ENCODE measurements around the gene DNAH8. TPM values are rescaled to one million over a fixed set of nuclear protein-coding genes. Genes with fewer than 3 reads are reported as not detected.
"Not testable (repeated sequence)": the region's sequence is repeated elsewhere in the genome, so short reads cannot be mapped to it uniquely, and the experiment has no call there.

The DNAH8 gene
- total RNA-seq, 1 experiment from 2014 or later, result not detected

DNA sequence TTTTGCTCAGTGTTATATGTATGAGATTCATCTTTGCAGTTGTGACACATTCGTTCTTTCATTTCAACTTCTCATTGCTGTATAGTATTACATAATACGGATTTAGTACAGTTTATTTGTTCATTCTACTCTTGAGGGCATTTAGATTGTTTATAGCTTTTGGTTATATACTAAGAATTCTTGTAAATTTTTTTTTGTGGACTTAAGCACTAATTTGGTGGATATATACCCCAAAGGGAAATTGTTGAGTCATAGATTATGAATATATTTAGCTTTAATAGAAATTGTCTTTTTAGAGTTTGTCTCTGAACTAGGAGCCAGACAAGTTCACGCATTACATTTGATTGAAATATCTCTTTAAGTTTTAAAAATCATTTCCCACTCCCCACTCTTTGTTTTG, 79.6 kb downstream of the DNAH8 start:
- TF ChIP-seq, protein P1, sequence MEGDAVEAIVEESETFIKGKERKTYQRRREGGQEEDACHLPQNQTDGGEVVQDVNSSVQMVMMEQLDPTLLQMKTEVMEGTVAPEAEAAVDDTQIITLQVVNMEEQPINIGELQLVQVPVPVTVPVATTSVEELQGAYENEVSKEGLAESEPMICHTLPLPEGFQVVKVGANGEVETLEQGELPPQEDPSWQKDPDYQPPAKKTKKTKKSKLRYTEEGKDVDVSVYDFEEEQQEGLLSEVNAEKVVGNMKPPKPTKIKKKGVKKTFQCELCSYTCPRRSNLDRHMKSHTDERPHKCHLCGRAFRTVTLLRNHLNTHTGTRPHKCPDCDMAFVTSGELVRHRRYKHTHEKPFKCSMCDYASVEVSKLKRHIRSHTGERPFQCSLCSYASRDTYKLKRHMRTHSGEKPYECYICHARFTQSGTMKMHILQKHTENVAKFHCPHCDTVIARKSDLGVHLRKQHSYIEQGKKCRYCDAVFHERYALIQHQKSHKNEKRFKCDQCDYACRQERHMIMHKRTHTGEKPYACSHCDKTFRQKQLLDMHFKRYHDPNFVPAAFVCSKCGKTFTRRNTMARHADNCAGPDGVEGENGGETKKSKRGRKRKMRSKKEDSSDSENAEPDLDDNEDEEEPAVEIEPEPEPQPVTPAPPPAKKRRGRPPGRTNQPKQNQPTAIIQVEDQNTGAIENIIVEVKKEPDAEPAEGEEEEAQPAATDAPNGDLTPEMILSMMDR (conservative IDR thresholded peaks at IDR 0.05), result no peak
- no peak for TF ChIP-seq EZH2 (IDR thresholded peaks at IDR 0.05; ENCODE audit: low read depth)
- Histone ChIP-seq H3F3A (ENCODE audit: insufficient read depth, low read depth) (no peaks in the 10 kb centered on the region), H3K27ac (no peak overlapping the region), H3K27me3 (ENCODE audit: insufficient read depth, low read depth) (no peaks in the 10 kb centered on the region), H3K4me3 (no peak overlapping the region), H3K36me3 (ENCODE audit: low read depth) (no peaks in the 10 kb centered on the region), H3K79me2 (ENCODE audit: low read depth) (no peaks in the 10 kb centered on the region), H4K20me1 (ENCODE audit: insufficient read depth) (no peaks in the 10 kb centered on the region), H2AFZ (no peak overlapping the region), H3K4me1 (replicated peaks; ENCODE audit: insufficient read depth) (peaks cover 8% of the 10 kb centered on the region), H3K9me2 (ENCODE audit: insufficient read depth) (no peaks in the 10 kb centered on the region), H3K9me3 (ENCODE audit: insufficient read depth, low read depth) (no peaks in the 10 kb centered on the region), H3K4me2 (no peak overlapping the region)
- no peak for DNase-seq
- ChIA-PET POLR2A (ENCODE audit: unreplicated experiment) (no interaction called here), CTCF (no interaction called here)
- intact Hi-C loops (cut with micrococcal nuclease; ENCODE audit: unreplicated experiment), result no loop called here
- BruUV-seq (replicated peaks), result no TSS peak

DNA sequence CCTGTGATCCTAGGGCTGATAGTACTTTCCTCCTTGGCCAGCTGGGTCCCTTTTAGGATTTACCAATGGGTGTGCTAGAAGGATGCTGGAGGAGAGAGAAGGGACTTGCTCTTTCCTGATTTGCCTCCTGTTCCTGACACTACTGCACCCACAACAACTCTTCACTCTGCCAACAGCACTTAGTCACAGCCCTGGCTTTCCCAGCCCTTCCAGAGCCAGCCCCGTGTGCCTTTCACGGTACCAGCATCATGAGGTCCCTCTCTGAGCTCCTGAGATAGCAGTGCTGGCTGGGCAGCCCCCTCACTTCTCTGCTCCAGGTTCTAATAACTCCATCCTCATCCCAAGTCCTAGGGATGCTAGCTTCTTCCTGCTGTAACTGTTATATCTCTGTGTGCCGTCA, 80.9 kb downstream of the DNAH8 start:
- intact Hi-C loops (cut with micrococcal nuclease; ENCODE audit: unreplicated experiment), result no loop called here
- no peak for DNase-seq
- no TSS peak for BruUV-seq (replicated peaks)
- TF ChIP-seq EZH2 (IDR thresholded peaks at IDR 0.05; ENCODE audit: low read depth), result no peak
- TF ChIP-seq, protein P1 (conservative IDR thresholded peaks at IDR 0.05), result no peak
- no peaks in the 10 kb centered on the region for H3K9me2 ChIP-seq (ENCODE audit: insufficient read depth)
- peaks cover 8% of the 10 kb centered on the region for H3K4me1 ChIP-seq (replicated peaks; ENCODE audit: insufficient read depth)
- POLR2A ChIA-PET (ENCODE audit: unreplicated experiment), result no interaction called here
- H3F3A ChIP-seq (ENCODE audit: insufficient read depth, low read depth), result no peaks in the 10 kb centered on the region
- H3K4me2 ChIP-seq, result no peak overlapping the region
- H3K27me3 ChIP-seq (ENCODE audit: insufficient read depth, low read depth), result no peaks in the 10 kb centered on the region
- no peaks in the 10 kb centered on the region for H4K20me1 ChIP-seq (ENCODE audit: insufficient read depth)
- no peak overlapping the region for H3K27ac ChIP-seq
- no peak overlapping the region for H2AFZ ChIP-seq
- CTCF ChIA-PET, result no interaction called here
- no peaks in the 10 kb centered on the region for H3K9me3 ChIP-seq (ENCODE audit: insufficient read depth, low read depth)
- no peaks in the 10 kb centered on the region for H3K79me2 ChIP-seq (ENCODE audit: low read depth)
- H3K36me3 ChIP-seq (ENCODE audit: low read depth), result no peaks in the 10 kb centered on the region
- no peak overlapping the region for H3K4me3 ChIP-seq

DNA sequence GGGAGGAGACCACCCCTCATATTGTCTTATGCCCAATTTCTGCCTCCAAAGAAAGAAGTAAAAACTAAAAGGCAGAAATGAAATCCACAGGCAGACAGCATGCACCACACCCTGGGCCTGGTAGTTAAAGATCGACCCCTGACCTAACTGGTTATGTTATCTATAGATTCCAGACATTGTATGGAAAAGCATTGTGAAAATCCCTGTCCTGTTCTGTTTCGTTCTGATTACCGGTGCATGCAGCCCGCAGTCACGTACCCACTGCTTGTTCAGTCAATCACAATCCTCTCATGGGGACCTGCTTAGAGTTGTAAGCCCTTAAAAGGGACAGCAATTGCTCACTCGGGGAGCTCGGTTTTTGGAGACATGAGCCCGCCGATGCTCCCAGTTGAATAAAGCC, 81.3 kb downstream of the DNAH8 start:
- H3K4me1 ChIP-seq (replicated peaks; ENCODE audit: insufficient read depth); H3F3A ChIP-seq (ENCODE audit: insufficient read depth, low read depth); H3K4me2 ChIP-seq; CTCF ChIA-PET; BruUV-seq (replicated peaks); H4K20me1 ChIP-seq (ENCODE audit: insufficient read depth); intact Hi-C loops (cut with micrococcal nuclease; ENCODE audit: unreplicated experiment); H3K27ac ChIP-seq; H3K79me2 ChIP-seq (ENCODE audit: low read depth); H2AFZ ChIP-seq; DNase-seq; H3K36me3 ChIP-seq (ENCODE audit: low read depth); POLR2A ChIA-PET (ENCODE audit: unreplicated experiment); H3K27me3 ChIP-seq (ENCODE audit: insufficient read depth, low read depth); H3K9me3 ChIP-seq (ENCODE audit: insufficient read depth, low read depth); H3K4me3 ChIP-seq; H3K9me2 ChIP-seq (ENCODE audit: insufficient read depth): not testable (repeated sequence)

DNA sequence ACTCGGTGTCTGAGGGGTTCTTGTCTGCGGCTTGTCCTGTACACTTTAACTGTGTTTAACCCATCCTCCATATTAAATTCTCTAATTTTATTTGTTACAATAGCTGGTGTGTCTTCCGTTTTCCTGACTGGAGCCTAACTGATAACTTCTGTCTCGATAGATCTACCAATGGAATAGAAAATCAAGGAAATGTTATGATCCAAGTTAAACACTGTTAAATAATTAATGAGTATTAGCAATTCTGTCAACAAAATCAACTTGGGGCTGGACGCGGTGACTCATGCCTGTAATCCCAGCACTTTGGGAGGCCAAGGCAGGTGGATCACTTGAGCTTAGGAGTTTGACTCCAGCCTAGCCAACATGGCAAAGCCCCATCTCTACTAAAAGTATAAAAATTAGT, 81.7 kb downstream of the DNAH8 start:
- Histone ChIP-seq H4K20me1 (ENCODE audit: insufficient read depth) (no peaks in the 10 kb centered on the region), H3K4me3 (no peak overlapping the region), H3K4me1 (replicated peaks; ENCODE audit: insufficient read depth) (peaks cover 8% of the 10 kb centered on the region), H3K4me2 (no peak overlapping the region), H3K9me2 (ENCODE audit: insufficient read depth) (no peaks in the 10 kb centered on the region), H3K36me3 (ENCODE audit: low read depth) (no peaks in the 10 kb centered on the region), H3K27me3 (ENCODE audit: insufficient read depth, low read depth) (no peaks in the 10 kb centered on the region), H3F3A (ENCODE audit: insufficient read depth, low read depth) (no peaks in the 10 kb centered on the region), H3K9me3 (ENCODE audit: insufficient read depth, low read depth) (no peaks in the 10 kb centered on the region), H3K79me2 (ENCODE audit: low read depth) (no peaks in the 10 kb centered on the region), H3K27ac (no peak overlapping the region), H2AFZ (no peak overlapping the region)
- TF ChIP-seq EZH2 (IDR thresholded peaks at IDR 0.05; ENCODE audit: low read depth), result no peak
- TF ChIP-seq, protein P1 (conservative IDR thresholded peaks at IDR 0.05), result no peak
- ChIA-PET CTCF (no interaction called here), POLR2A (ENCODE audit: unreplicated experiment) (no interaction called here)
- no peak for DNase-seq
- intact Hi-C loops (cut with micrococcal nuclease; ENCODE audit: unreplicated experiment), result no loop called here
- no TSS peak for BruUV-seq (replicated peaks)

Data from PC-9 (cell line).